Thymus (tissue), 11 donors: ENCODE measurements around the gene ATP6AP1. TPM values are rescaled to one million over a fixed set of nuclear protein-coding genes. Genes with fewer than 3 reads are reported as not detected.

Experiments
- DNase-seq, 9 donors: peaks; one replicate each; pipeline ENCODE4 v3.0.0-alpha.2; 2013; ENCODE audit warnings: low spot score in 9 of 9, low read depth in 6 of 9, missing footprints in 1 of 9
- H3K27ac ChIP-seq, 2 donors: one replicate each; pipeline ENCODE4 v1.5.1; 2013; ENCODE audit warnings: control low read depth in 1 of 2, low read depth in 1 of 2, low read length in 1 of 2, mild to moderate bottlenecking in 1 of 2, moderate library complexity in 1 of 2
- H3K27me3 ChIP-seq, 2 donors: one replicate each; pipeline ENCODE4 v1.5.1; 2013; ENCODE audit warnings: low read length in 1 of 2; ENCODE audit not compliant: control insufficient read depth in 2 of 2, insufficient read depth in 1 of 2
- H3K36me3 ChIP-seq, 2 donors: one replicate each; pipeline ENCODE4 v1.5.1; 2013; ENCODE audit warnings: low read length in 1 of 2, mild to moderate bottlenecking in 1 of 2, moderate library complexity in 1 of 2; ENCODE audit not compliant: control insufficient read depth in 2 of 2, insufficient read depth in 2 of 2
- H3K4me1 ChIP-seq, 2 donors: one replicate each; pipeline ENCODE4 v1.5.1; 2013; ENCODE audit warnings: low read length in 2 of 2; ENCODE audit not compliant: control insufficient read depth in 2 of 2, insufficient read depth in 2 of 2
- H3K4me3 ChIP-seq, 2 donors: one replicate each; pipeline ENCODE4 v1.5.1; 2013; ENCODE audit warnings: low read length in 2 of 2, control low read depth in 1 of 2, mild to moderate bottlenecking in 1 of 2
- H3K9me3 ChIP-seq, 2 donors: one replicate each; pipeline ENCODE4 v1.5.1; 2013; ENCODE audit warnings: low read length in 1 of 2, mild to moderate bottlenecking in 1 of 2; ENCODE audit not compliant: control insufficient read depth in 2 of 2, insufficient read depth in 1 of 2
- WGBS: extraction: QIAGEN DNeasy Blood & Tissue Kit; methylation state at CpG from one replicate; pipeline ENCODE4 v1.1.7; 2013; 5-methylcytosine and 5-hydroxymethylcytosine counted together
- polyA plus RNA-seq: library from polyadenylated mRNA; stranded (reverse); fragments of 200-250 nt; gene quantifications from one replicate; pipeline ENCODE4 v1.2.3, GENCODE V29; 2013
- total RNA-seq: library from RNA; stranded (reverse); fragments of 120-200 nt; gene quantifications from one replicate; pipeline ENCODE4 v1.2.4, GENCODE V29; 2013
- donor health status: healthy.

The ATP6AP1 gene
- total and polyA plus RNA-seq, 2 donors: 26.6 to 53.7 TPM

GRCh38 chrX:154448484-154448883 is 20.0 kb downstream of the ATP6AP1 start:
- no peak for DNase-seq
- Histone ChIP-seq H3K27ac (no peak overlapping the region), H3K4me1 (peaks cover 4 to 9% of the 10 kb centered on the region in 2 donors), H3K9me3 (no peaks in the 10 kb centered on the region), H3K36me3 (peaks cover 12 to 23% of the 10 kb centered on the region in 2 donors), H3K27me3 (no peaks in the 10 kb centered on the region), H3K4me3 (no peak overlapping the region)
- WGBS: 97% methylated on average over 14 of the region's 14 CpGs

DNA sequence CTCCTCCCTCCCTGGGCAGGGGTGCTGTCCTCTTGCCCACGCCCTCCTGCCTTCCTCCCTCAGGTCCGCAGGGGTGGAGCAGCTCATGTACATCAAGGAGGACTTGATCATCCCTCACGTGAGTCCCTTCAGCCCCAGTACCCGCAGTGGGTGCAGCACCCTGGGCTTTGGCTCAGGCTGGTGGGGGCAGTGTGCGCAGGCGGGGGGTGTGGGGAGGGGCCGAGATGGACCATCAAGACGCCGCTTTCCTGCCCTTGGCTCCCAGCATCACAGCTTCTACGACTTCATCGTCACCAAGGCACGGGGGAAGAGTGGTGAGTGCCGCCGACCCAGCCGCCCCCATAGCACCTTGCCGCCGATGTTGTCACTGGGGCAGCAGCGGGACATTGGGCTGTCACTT is 21.1 kb downstream of the ATP6AP1 start:
- no peak for DNase-seq
- Histone ChIP-seq H3K9me3 (no peaks in the 10 kb centered on the region), H3K27ac (no peak overlapping the region), H3K36me3 (peaks cover 12 to 23% of the 10 kb centered on the region in 2 donors), H3K4me3 (no peak overlapping the region), H3K27me3 (no peaks in the 10 kb centered on the region), H3K4me1 (peaks cover 0 to 2% of the 10 kb centered on the region in 2 donors)
- WGBS: 97% methylated on average over 18 of the region's 18 CpGs

DNA sequence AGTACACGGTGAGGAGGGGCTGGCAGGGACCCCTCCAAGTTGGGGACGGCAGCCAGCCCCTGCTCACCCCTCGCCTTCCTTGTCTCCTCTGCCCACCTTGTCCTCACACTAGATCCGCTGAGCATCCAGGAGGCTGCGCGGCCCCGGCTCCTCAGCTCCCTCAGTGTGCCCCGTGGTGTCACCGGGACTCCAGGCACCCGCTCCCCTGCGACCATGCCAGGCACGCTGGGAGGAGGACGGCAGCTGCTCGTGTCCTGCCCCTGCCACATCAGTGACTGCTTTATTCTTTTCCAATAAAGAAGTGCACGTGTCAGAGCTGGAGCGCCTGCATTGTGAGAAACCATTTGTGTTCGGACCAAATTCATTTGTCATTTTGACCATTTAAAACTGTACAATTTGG is 21.8 kb downstream of the ATP6AP1 start:
- Histone ChIP-seq H3K27ac (no peak overlapping the region), H3K4me3 (no peak overlapping the region), H3K27me3 (no peaks in the 10 kb centered on the region), H3K4me1 (no peaks in the 10 kb centered on the region), H3K36me3 (peaks cover 12 to 23% of the 10 kb centered on the region in 2 donors), H3K9me3 (no peaks in the 10 kb centered on the region)
- WGBS: 96% methylated on average over 17 of the region's 17 CpGs
- DNase-seq: no peak

DNA sequence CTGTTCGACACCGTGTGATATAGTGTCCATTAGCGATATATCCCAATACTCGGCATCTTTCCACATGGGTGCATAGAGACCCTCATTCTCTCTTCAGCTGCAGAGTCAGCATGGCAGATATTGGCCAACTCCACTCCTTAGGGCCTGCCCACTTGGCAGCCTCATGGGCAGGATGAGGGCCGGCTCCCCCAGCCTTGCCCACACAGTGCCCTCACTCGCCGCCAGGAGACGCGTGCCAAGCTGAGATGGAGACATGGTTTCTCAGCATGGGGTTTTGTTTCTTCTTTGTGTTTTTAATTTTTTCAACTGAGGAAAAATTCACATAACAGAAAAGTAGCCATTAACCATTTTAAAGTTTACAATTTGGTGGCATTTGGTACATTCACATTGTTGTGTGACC is 24.3 kb downstream of the ATP6AP1 start:
- Histone ChIP-seq H3K9me3 (peaks cover 0 to 4% of the 10 kb centered on the region in 2 donors), H3K4me3 (no peak overlapping the region), H3K27ac (no peak overlapping the region), H3K4me1 (no peaks in the 10 kb centered on the region), H3K27me3 (peaks cover 0 to 3% of the 10 kb centered on the region in 2 donors), H3K36me3 (peaks cover 12 to 23% of the 10 kb centered on the region in 2 donors)
- DNase-seq: no peak
- 98% methylated on average over 9 of the region's 9 CpGs for WGBS

DNA sequence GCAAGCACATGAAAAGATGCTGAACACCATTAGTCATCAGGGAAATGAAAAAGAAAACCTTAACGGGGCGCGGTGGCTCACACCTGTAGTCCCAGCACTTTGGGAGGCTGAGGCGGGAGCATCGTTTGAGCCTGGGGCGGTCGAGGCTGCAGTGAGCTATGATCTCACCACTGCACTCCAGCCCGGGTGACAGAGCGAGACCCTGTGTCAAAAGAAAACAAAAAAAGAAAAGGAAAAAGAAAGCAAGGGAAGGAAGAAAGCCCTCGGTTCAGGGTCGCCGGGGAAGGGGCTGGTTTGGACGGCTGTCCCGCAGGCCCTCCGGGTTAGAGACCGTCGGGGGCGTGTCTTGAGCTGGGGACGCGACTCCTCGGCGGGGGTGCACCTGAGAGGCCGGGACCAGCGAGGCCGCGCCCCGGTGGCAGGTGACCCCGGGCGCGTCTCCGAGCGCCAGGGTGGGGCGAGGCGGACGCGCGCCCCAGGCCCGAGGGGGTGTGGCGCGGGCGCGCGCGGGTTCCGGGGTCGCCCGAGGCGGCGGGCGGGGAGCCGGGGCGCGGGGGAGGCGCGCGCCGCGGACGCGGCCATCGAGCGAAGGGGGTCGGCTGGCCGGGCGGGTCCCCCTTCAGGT is 29.1 kb downstream of the ATP6AP1 start:
- H3K36me3 ChIP-seq: peaks cover 0 to 13% of the 10 kb centered on the region in 2 donors
- peaks cover 2 to 5% of the 10 kb centered on the region in 2 donors for H3K4me1 ChIP-seq
- H3K9me3 ChIP-seq: peaks cover 0 to 4% of the 10 kb centered on the region in 2 donors
- peaks cover 0 to 8% of the 10 kb centered on the region in 2 donors for H3K27me3 ChIP-seq
- 5% methylated on average over 65 of the region's 65 CpGs for WGBS
- peak overlapping the region; percentile 45 to 66 for H3K4me3 ChIP-seq
- H3K27ac ChIP-seq: peak overlapping the region in 1 of 2 donors; percentile 74
- peak in 5 of 9 donors; percentile 39 to 67 (median 60) for DNase-seq

DNA sequence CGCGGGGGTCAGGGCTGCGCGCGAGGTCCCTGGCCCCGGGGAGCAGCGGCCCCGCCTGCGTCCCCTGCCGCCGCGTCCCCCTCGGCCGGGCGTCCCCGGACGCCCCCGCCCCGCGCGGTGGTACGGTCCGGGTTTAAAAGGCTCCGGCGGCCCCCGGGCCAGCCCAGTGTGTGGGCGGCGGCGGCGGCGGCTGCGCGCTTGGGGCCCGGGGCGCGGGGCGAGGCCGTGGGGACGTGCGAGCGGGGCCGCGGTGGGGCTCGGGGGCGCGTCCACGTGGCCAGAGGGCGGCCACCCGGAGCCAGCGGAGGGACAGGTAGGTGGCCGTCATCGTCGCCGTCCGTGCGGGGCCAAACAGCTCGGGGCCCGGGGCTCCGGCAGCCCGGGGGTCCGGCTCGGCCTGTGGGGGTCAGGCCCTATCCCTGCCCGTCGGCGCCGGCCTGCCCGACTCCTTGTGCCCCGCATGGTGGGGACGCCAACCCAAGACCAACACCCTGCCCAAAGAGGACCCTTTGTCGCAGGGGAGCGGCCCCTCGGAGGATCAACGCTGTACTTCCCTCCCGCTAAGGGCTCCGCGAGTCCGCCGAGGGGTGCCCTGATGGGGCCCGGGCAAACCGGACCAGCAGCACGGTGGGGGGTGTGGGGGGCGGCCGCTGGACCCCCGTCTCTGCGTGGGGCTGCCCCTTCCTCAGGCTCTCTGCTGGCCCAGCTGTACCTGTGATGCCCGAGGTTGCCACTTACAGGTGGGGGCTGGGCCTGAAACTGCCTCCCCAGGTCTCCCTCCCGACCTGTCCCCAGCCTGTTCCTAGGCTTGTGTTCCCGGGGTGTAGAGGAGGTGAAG is 29.9 kb downstream of the ATP6AP1 start, which contains the start of gene PLXNA3:
Gene PLXNA3 (plus strand): TSS at position 166 of the 838 bp plus-strand sequence. CDS start 1,903 bp downstream, outside the sequence.
- Histone ChIP-seq H3K27me3 (peaks cover 0 to 8% of the 10 kb centered on the region in 2 donors), H3K27ac (peak within 1 kb of the TSS in 1 of 2 donors; percentile 74), H3K9me3 (peaks cover 0 to 4% of the 10 kb centered on the region in 2 donors), H3K4me3 (peak within 1 kb of the TSS; percentile 45 to 66), H3K4me1 (peaks cover 2 to 5% of the 10 kb centered on the region in 2 donors), H3K36me3 (peaks cover 0 to 13% of the 10 kb centered on the region in 2 donors)
- WGBS: 1% methylated on average over 75 of the region's 88 CpGs
- DNase-seq: peak in 5 of 9 donors; percentile 42 to 68 (median 47)

- Histone ChIP-seq H3K9me3 (peaks cover 0 to 4% of the 10 kb centered on the region in 2 donors), H3K36me3 (peaks cover 0 to 13% of the 10 kb centered on the region in 2 donors), H3K27me3 (peaks cover 0 to 8% of the 10 kb centered on the region in 2 donors), H3K4me3 (peak overlapping the region; percentile 42 to 66), H3K27ac (no peak overlapping the region), H3K4me1 (peaks cover 2 to 5% of the 10 kb centered on the region in 2 donors)
- peak in 1 of 9 donors; percentile 9 for DNase-seq
- WGBS: 73% methylated on average over 15 of the region's 15 CpGs
These were observed 30.7 kb downstream of the ATP6AP1 start for GRCh38 chrX:154458954-154459778.

DNA sequence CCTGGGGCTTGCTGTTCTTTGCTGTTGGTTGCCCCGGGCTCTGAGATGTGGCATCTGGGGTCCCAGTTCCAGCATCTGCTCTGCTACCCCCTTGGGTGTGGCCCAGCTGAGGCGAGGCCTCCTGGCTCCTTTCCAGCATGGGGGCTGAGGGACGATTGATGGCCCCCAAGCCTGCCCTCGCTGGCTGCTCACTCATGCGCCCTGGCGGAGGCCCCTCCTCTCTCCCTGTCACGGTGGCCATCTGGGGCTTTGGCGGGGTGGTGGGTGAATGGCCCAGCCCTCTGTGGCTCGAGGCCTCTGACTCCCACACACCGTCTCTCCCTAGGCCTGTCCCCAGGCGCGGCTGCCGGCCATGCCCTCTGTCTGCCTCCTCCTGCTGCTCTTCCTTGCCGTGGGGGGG is 31.4 kb downstream of the ATP6AP1 start:
- H3K27me3 ChIP-seq: peaks cover 0 to 8% of the 10 kb centered on the region in 2 donors
- H3K27ac ChIP-seq: no peak overlapping the region
- H3K4me1 ChIP-seq: peaks cover 2 to 5% of the 10 kb centered on the region in 2 donors
- peaks cover 0 to 18% of the 10 kb centered on the region in 2 donors for H3K36me3 ChIP-seq
- no peak overlapping the region for H3K4me3 ChIP-seq
- whole genome bisulfite sequencing: 88% methylated on average over 14 of the region's 14 CpGs
- H3K9me3 ChIP-seq: peaks cover 0 to 7% of the 10 kb centered on the region in 2 donors
- no peak for DNase-seq
